ENCODE measurements around the gene NECTIN1.

Gene NECTIN1

DNA sequence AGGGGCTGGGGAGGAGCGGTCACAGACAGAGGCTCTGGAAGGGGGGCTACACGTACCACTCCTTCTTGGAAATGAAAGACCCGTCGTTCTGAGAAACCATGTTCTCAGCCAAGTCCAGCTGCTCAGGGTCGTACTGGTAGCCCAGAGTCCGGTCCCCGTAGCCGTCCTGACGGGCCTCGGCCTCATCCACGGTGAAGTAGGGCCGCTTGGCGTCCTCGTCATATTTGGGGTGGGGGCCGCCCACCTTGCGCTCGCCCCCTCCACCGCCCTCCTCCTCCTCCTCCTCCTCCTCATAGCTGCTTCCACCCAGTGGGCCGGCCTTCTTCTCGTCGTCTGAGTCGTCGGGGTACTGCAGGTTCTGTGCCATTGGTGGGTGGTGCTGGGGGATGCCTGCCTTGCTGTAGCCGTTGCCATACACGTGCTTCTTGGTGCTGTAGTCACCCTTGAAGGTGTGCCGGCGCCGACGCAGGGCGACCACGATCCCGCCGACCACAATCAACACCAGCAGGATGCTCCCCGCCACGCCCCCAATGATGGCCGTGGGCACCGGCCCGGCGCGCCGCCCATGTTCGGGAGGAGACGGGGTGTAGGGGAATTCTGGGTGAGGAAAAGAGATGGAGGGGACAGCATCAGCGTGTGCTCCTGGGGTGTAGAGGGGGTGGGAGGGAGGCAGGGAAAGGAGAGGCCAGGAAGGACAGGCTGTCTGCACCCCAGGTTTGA is 64.1 kb downstream of the NECTIN1 start:
- in situ Hi-C loops (cut with MboI; ENCODE audit: low pct_unique_long_range_greater_than_20kb, low sequenced_read_pairs): no loop called here
- no peak for DNase-seq

DNA sequence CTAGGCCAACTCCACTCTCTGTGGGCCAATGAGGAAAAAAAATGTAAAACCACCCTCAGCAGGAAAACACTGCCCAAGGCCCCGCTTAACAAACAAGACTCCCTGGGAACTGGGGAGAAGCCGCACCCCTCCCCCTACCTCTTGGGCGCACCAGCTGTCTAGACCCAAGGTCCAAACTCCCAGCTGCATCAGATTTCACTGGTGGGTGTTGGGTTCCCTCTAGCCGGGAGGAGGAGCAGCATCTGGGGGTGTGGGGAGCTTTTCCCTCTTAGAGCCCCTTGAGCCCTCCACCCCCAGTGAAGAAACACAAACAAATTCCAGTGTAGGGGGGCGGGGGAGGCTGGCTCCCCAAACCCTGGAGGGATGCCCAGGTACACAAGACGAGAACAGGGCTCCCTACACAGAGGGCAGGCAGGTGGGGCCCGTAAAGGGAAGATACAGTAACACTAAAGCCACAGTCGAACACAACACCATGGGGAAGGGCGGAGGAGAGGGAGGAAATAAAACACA is 64.9 kb downstream of the NECTIN1 start:
- in situ Hi-C loops (cut with MboI; ENCODE audit: low pct_unique_long_range_greater_than_20kb, low sequenced_read_pairs): no loop called here
- no peak for DNase-seq

DNA sequence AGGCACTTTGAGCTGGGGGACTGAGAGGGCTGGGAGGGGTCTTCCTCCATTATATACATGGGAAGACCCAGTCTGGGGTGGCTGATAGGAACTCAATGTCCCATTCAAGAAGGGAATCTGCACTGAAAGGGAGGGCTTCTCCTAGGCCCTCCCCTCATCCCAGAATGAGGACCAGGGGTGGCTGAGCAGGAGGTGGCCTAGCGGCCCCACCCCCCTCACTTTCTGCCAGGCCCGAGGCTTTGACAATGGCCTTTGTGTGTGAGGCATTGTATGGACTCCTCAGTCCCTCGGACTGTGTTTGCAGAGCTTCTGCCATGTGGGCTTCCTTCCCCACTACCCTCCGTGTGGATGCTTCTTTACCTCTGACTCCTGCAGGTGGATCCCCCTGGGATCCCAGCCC is 65.7 kb downstream of the NECTIN1 start:
- in situ Hi-C loops (cut with MboI; ENCODE audit: low pct_unique_long_range_greater_than_20kb, low sequenced_read_pairs): no loop called here
- no peak for DNase-seq

DNA sequence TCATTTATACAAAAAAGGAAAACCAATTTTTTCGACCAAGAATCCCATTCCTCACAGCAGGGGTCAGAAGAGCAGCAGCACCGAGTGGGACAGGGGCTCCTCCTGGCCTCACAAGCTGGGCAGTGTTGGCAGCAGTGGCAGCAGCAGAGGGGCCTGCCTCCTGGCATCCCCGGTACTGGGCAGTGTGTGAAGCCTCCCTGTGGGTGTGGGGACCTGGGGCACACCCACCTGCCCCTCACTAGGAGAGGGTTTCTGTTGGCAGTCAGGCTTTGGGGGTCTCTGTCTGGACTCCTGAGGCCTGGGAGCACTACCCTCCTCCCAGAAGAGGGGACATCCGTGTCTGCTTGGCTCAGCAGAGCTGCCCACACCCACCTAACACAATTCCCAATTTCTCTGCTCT is 67.8 kb downstream of the NECTIN1 start:
- DNase-seq: no peak
- in situ Hi-C loops (cut with MboI; ENCODE audit: low pct_unique_long_range_greater_than_20kb, low sequenced_read_pairs): no loop called here

DNA sequence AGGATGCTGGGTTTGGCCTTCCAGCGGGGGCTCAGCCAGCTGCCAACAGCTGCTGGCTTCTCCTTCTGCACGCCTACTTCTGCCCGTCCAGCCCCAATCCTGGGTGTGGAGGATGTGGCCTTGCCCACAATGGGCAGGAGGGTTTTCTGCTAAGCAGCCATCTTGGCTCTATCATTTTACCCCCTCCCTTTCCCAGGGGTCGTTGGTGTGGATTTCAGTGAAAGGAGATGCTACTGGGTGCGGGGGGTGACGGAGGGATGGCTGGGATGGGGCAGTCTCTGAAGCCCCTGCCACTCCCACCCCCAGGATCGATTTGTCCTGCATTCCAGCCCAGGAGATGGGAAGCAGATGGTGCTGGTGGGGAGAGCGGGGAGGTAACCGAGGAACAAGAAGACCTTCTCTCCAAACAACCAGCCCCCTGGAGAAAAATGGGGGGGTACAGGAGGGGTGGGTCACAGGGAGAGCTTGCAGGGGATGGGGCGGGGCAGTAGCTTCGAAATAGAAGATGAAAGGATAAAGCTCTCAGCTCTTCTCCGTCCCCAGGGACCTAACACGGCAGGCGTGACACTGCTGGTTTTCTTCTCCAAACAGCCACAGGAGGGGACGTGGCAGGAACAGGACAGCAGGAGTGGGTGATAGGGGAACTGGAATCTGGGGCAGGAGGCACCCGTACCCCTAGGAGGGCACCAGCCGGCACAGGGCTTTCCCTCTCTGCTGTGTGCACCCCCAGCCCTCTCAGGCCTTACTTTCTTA is 68.9 kb downstream of the NECTIN1 start:
- DNase-seq: no peak
- in situ Hi-C loops (cut with MboI; ENCODE audit: low pct_unique_long_range_greater_than_20kb, low sequenced_read_pairs): no loop called here

DNA sequence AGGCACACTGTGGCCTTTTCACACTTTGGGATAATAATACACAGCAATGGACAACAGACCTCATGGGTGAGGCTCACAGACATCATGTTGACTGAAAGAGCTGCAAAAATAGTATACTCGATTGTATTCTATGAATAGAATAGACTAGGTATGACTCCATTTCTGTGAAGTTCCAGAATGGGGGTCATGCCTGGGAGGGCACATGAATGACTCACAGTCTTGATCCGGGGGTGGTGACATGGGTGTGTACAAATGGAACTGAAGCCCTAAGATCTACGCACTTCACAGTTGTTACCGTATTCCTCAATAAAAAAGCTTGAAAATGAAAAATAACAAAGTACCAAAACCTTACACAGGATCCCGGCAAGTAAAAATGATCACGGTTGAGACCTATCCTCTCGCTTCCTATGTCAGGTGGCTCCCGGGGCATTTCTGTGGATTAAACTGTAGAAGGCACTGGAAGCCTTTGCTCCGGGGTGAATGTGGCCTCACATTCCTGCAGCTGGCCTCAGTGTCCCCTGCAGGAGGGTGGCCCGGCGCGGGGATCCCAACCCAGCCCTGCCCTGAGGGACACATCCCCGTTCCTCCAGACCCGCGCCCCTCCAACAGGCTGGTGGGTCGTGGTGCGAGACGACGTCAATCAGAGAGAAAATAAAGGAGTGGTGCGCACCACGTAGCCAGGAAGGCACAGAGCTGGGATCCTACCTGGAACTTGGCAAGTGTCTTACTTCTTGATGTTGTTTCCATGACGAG is 75.9 kb downstream of the NECTIN1 start:
- no peak for DNase-seq
- in situ Hi-C loops (cut with MboI; ENCODE audit: low pct_unique_long_range_greater_than_20kb, low sequenced_read_pairs): no loop called here

DNA sequence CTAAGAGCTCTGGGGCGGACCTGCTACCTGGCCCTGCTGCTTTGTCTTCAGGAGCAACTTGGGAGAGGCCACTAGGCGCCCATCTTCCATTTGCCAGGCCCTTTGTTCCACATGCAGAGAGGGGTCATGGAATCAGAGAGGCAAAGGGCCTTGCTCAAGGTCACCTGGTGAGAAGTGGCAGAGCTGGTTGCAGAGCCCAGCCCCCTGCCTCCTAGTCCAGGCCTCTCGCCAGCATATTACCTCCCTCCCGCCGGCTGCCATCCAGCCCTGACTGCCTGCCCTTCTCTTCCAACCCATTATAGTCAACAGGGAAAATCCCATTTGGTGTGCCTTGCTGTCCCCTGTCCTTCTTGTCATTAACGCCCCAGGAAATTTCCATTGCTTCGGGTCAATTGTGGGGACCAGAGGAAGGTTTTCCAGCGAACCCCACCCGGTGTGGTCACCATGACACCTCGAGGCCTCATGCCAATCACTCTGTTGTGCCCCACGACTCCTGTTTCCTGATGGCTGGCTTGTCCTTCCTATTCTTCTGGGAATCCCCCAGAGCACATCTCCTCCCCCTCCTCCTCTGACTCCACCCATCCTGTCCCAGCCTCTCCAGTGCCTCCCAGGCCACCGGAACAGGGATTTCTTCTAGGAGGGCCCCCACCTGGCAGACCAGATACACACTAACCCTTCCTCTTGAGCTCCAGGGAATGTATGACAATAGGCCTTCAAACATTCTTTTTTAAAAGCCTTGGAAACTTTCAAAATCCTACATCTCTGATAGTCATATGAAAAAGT is 77.0 kb downstream of the NECTIN1 start:
- DNase-seq: no peak
- in situ Hi-C loops (cut with MboI; ENCODE audit: low pct_unique_long_range_greater_than_20kb, low sequenced_read_pairs): no loop called here

DNA sequence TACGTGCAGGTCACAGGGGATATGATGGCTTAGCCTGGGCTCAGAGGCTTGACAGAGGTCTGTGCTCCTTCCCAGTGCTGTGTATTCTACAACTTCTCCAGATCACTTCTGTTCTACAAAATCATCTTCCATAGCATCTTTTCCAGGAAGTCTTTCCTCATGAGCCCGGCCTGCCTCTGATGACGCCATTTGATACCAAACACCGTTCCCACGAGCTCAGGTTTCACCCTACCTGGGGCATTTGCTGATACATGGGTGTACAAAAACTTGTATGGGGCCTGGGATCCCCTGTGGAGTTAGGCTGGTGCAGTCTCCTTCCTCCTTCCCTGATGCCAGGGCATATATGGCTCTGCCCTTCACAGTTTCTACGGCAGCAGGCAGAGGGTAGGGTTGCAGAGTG is 78.7 kb downstream of the NECTIN1 start:
- in situ Hi-C loops (cut with MboI; ENCODE audit: low pct_unique_long_range_greater_than_20kb, low sequenced_read_pairs): no loop called here
- no peak for DNase-seq

DNA sequence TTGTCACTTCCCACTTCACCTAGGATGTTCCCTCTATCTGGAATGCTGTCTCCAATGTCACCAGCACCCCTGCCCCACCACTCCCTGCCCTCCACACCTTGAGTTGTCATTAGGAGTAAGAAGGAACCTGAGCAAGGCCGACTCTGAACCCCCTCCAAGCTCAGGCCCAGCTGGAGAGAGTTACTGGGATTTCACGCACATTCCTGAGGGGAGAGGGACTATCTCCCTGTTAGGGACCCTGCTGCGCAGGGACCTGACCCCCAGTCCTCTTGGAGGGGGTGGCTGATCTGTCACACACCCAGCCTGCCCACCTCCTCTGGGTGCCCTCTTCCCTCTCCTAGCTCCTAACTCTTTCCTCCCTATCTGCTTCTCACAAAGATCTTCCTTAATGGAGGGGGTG is 81.7 kb downstream of the NECTIN1 start:
- no peak for DNase-seq
- in situ Hi-C loops (cut with MboI; ENCODE audit: low pct_unique_long_range_greater_than_20kb, low sequenced_read_pairs): no loop called here

DNA sequence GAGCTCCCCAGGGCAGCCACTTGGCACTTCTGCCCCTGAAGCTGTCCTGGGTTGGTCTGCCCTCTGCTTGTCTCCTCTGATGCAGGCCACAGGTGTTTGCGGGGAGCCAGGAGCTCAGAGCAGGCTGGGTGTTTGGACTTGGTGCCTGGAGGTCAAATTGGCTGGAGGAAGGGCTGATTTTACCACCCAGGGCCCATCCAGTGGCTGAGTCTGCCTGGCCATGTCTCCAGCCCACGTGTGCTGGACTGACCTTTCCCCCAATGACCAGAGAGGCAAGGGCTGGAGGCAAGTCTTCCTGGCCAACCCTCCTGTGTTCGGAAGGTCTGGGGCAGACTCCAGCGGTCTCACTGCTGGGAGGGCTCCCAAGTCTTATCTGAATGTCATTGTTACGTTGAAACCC is 84.0 kb downstream of the NECTIN1 start:
- in situ Hi-C loops (cut with MboI; ENCODE audit: low pct_unique_long_range_greater_than_20kb, low sequenced_read_pairs): no loop called here
- no peak for DNase-seq

DNA sequence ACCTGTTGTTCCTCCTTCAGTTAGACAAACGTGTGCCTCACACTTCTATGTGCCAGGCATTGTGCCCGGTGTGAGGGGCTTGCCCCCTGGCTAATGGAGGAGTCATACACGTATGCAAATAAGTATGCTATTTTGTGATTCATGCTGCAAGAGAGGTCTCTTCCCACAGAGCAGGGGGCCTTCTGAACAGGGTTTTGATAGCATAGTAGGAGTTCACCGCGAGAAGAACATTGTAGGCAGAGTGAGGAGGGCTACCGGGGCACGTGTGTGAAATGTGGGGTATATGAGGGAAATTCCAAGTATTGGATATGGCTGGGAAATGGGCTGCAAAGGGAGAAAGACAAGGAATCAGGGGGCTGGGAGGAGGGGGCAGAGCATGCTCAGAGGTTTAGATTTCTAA is 84.5 kb downstream of the NECTIN1 start:
- in situ Hi-C loops (cut with MboI; ENCODE audit: low pct_unique_long_range_greater_than_20kb, low sequenced_read_pairs): no loop called here
- no peak for DNase-seq

DNA sequence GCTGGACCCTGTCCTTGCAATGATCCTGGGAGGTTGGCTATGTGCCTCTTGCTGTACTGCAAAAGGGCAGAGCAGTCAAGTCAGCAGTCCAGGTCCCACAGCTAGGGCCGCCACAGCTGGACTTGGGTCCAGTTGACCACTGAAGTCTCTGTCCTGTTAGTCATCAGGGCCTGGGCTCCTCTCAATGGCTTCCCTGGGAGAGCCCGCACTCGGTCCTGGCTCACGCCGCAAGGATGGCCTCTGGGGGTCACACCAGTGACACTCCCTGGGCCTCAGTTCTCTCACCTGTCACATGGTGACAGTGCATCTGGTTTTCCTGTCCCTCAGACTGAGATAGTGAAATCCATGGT is 85.1 kb downstream of the NECTIN1 start:
- in situ Hi-C loops (cut with MboI; ENCODE audit: low pct_unique_long_range_greater_than_20kb, low sequenced_read_pairs): no loop called here
- DNase-seq: no peak

DNA sequence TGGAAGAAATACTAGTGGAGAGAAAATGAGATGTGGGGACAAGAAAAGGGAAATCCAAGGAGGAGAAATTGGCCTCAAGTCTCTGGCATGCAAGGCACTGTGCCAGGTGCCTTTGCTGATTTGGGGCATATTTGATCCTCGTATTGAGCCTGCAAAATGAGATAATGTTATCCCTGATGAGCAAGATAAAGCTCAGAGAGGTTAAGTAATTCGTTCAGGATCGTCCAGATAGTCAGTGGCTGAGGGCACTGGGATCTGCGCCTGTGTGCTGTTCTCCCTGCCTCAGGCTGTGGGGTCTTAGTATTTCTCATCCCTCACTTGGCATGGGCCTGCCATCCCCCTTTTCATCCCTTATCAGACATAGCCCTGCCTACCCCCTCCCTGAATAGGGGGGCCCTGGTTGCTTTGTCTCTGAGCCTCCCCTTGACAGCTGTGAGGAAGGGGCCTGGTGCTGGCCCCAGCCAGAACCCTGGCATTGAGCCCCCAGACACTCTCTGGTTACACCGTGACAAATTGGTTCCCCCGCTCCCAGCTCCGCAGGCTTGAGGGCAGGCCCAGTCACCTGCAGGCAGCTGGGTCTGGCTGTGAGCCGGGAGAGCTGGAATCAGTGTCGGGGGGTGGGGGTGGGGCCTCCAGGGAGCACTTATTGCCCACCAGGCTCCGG is 85.7 kb downstream of the NECTIN1 start:
- in situ Hi-C loops (cut with MboI; ENCODE audit: low pct_unique_long_range_greater_than_20kb, low sequenced_read_pairs): no loop called here
- no peak for DNase-seq

DNA sequence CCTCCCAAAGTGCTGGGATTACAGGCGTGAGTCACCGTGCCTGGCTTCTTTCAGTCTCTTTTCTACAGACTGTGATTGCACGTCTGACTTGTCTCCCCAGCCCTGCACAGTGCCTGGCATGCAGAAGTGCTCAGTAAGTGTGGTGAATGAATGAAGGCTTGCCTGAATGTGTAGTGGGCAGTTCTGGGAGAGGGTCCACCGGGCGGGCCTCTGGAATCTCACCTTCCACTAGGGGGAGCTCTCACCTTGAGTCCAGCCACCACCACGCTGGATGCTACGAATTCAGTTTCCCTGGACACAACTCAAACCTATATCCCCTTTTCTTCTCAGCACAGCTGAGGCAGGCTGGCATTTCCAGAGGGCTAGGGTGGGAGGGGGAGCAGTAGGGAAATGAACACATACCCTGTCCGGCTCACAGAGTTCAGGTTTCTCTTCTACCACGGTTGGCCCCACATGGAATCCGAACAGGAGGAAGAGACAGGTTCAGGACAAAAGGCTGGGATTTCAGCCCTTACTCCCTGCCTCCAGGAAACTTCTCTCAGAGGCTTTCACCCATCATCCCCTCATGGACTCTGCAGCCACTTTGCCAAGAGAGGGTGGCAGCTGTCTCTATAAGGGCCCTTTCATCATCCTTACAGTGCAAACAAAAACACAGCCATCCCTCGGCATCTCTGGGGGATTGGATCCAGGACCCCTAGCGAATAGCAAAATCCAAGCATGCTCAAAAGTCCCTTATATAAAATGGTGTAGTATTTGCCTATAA is 86.8 kb downstream of the NECTIN1 start:
- peak; percentile 54 for DNase-seq
- in situ Hi-C loops (cut with MboI; ENCODE audit: low pct_unique_long_range_greater_than_20kb, low sequenced_read_pairs): no loop called here

DNA sequence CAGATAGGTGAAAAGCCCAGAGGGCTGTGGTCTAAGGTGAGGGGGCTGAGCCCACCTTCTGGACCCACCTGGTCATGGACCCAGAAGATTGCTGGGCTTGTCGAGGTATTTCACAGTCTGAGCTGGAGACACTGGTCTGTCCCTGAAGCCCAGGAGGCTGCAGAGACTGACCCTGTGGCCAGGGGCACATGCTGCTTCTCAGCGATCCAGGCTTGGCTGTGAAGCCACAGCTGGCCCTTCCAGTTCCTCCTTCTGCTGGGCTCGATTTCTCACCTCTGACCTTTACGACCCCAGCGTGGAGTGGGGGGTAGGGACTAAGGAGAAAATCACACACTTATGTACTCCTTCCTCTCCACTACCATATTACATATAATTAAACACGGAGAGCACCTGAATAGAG is 88.5 kb downstream of the NECTIN1 start:
- no peak for DNase-seq
- in situ Hi-C loops (cut with MboI; ENCODE audit: low pct_unique_long_range_greater_than_20kb, low sequenced_read_pairs): no loop called here

DNA sequence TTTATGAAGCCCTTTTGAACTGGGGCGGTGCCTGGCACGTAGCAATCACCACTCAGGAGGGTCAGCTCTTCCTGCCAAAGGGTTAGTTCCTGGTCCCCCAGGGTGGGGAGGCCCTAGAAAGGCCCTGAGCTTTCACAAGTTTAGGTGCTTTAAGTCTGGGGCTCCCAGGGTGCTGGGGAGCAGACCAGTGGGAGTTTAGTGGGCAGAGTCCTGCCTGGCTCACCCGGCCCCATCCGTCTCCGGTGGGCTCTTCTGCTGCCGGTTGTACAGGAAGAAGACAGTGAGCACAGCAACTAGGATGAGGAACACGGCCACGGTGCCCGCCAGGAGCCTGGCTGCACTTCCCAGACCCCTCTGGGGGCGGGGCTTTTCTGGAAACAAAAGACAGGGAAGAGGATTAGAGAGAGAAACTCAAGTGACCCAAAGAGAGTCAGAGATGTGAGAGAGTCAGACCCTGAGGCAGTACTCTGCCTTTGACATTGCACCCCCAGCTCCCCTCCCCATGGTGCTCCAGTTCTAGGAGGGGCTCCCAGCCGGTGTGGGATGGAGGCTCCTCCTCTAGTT is 89.3 kb downstream of the NECTIN1 start:
- DNase-seq: no peak
- in situ Hi-C loops (cut with MboI; ENCODE audit: low pct_unique_long_range_greater_than_20kb, low sequenced_read_pairs): no loop called here

DNA sequence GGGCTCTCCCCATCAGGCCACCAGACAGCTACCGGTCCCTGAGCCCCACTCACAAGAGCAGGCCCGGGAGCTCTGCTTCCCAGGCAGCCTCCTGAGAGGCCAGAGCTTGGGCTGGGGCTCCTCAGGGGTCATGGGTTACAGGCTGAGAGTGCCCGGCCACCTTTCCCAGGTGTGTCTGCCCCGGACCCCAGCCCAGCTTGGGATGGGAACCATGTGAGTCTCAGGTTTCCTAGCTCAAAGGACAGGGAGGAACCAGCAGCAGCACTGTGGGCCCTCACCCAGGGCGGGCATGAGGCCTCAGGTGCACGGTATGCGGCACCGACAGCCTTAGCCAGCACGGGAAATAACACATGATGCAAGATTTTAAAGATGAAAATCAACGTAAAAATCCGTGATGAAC is 90.1 kb downstream of the NECTIN1 start:
- no peak for DNase-seq
- in situ Hi-C loops (cut with MboI; ENCODE audit: low pct_unique_long_range_greater_than_20kb, low sequenced_read_pairs): no loop called here

DNA sequence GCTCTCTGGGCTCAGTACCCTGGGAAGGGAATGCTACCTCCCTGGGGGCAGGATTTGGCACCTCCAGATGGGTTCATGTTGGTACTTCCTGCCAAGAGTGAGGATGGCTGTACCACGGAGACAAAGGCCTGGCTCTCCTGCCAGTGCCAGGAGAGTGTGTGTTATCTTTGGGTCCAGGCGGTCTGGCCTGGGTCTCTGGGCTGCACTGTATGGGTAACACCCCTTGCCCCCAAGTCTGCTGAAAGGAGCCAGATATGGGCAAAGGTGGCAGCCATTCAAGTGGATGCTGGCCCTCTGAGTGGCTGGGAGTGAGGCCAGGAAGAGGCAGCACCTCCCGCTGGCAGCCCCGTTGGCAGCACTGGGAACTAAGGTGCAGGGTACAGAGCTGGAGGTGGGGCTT is 91.5 kb downstream of the NECTIN1 start:
- in situ Hi-C loops (cut with MboI; ENCODE audit: low pct_unique_long_range_greater_than_20kb, low sequenced_read_pairs): no loop called here
- DNase-seq: no peak
